ENCODE measurements around the gene TFEB. TPM values are rescaled to one million over a fixed set of nuclear protein-coding genes. Genes with fewer than 3 reads are reported as not detected.
A peak's percentile ranks its signal among the peaks of the same experiment; 100 is the strongest.

TFEB gene
- polyA plus RNA-seq, 1 donor (not counting 4 experiments of a cell fraction or from before 2014, with no cell fraction given) = 4.3 TPM

DNA sequence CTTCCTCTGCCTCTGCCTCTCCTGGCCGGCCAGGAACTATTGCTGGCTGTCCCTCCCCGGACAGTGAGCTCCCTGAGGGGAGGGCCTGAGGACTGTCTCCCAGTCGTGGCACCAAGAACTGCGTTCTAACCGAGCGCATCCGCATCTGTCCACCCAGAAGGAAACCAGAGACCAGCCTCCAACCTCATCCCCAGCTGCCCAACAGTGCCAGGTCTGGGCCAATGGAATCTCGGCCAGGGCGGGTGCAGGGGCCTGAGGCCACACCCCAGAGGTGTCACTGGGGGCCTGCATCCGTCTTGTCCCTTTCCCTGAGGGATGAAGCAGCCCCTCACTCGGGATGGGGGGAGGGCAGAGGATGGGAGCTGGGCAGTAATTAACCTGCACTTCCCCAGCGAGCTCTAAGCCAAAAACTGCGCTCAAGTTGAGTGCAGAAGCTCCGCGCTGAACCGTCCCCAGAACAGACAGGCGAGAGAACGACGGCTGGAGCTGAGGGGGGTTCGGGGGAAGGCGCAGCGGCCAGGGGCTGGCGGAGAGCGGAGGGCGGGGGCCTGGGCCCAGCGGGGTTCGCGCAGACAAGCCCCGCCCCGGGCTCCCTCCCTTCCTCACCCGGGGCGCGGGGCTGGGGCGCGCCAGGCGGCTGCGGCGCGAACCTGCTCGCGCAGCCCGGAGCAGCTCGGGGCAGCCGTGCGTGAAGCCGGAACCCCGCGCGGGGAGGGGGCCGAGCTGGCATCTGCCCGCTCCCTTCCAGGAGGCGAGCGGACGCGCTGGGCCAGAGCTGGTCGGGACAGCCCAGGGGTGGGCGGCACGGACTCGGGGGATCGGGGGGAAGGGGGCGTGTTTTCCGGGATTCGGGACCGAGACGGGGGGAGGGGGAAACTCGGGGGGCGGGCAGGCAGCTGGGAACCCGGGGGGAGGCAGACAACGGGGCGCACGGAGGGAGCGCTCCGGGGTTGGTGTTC, 1.4 kb downstream of the TFEB start:
- Histone ChIP-seq H3K4me2 (ENCODE audit: control insufficient read depth, extremely low read depth, insufficient read depth, low read depth, low read length) (peak overlapping the region; percentile 79), H3K4me3 (ENCODE audit: control insufficient read depth in 2 of 3, extremely low read depth in 1 of 3, insufficient read depth in 2 of 3, low read depth in 1 of 3, low read length in 3 of 3) (peak overlapping the region; percentile 57 to 80 (median 69)), H3K9me1 (ENCODE audit: control insufficient read depth, extremely low read depth, insufficient read depth, low read length) (no peaks in the 10 kb centered on the region), H3K27ac (ENCODE audit: control insufficient read depth, insufficient read depth, low read length) (peak overlapping the region; percentile 26), H3K27me3 (ENCODE audit: control insufficient read depth, extremely low read depth, insufficient read depth, low read length) (no peaks in the 10 kb centered on the region), H3K79me2 (ENCODE audit: control insufficient read depth, insufficient read depth, low read length) (no peaks in the 10 kb centered on the region), H2AFZ (ENCODE audit: control insufficient read depth, low read length) (peak overlapping the region; percentile 68), H3K9ac (ENCODE audit: control insufficient read depth, extremely low read depth, insufficient read depth, low read length) (peak overlapping the region; percentile 50), H4K20me1 (ENCODE audit: control insufficient read depth, extremely low read depth, insufficient read depth, low read length) (no peaks in the 10 kb centered on the region), H3K9me3 (ENCODE audit: control insufficient read depth, low read depth, low read length) (no peaks in the 10 kb centered on the region), H3K4me1 (ENCODE audit: control insufficient read depth, extremely low read depth, insufficient read depth, low read length) (peaks cover 35% of the 10 kb centered on the region), H3K36me3 (ENCODE audit: control insufficient read depth in 2 of 2, extremely low read depth in 1 of 2, insufficient read depth in 2 of 2, low read length in 2 of 2) (no peaks in the 10 kb centered on the region)
- dilution Hi-C loops (cut with MboI; ENCODE audit: extremely low pct_ligation_motif_present, low sequenced_read_pairs) = no loop called here
- TF ChIP-seq, protein P1, sequence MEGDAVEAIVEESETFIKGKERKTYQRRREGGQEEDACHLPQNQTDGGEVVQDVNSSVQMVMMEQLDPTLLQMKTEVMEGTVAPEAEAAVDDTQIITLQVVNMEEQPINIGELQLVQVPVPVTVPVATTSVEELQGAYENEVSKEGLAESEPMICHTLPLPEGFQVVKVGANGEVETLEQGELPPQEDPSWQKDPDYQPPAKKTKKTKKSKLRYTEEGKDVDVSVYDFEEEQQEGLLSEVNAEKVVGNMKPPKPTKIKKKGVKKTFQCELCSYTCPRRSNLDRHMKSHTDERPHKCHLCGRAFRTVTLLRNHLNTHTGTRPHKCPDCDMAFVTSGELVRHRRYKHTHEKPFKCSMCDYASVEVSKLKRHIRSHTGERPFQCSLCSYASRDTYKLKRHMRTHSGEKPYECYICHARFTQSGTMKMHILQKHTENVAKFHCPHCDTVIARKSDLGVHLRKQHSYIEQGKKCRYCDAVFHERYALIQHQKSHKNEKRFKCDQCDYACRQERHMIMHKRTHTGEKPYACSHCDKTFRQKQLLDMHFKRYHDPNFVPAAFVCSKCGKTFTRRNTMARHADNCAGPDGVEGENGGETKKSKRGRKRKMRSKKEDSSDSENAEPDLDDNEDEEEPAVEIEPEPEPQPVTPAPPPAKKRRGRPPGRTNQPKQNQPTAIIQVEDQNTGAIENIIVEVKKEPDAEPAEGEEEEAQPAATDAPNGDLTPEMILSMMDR (optimal IDR thresholded peaks at IDR 0.05 in 1 of 3, IDR thresholded peaks at IDR 0.05 in 1 of 3, conservative IDR thresholded peaks at IDR 0.05 in 1 of 3; ENCODE audit: extremely low read depth in 1 of 3, insufficient read depth in 2 of 3, low read length in 3 of 3) = no peak
- TF ChIP-seq EZH2 (IDR thresholded peaks at IDR 0.05; ENCODE audit: low read length) = no peak
- DNase-seq (ENCODE audit: low read depth, low spot score) (no peak), FAIRE-seq (no peak)

DNA sequence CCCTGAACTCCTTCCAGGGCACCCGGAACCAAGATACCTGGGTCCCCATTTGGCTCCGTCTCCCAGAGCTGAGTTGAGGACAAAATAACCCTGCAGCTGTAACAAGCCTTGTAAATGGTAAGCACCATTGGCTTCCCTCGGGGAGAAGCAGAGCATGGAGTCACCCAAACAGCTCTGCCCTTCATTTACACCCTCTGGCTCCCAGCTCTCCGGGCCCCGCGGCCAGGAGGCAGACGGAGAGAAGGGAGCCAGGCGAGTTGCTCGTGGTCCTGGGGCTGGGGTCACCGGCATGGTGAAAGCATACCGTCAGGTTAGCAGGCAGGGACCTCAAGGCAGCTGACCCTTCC, 2.1 kb downstream of the TFEB start:
- dilution Hi-C loops (cut with MboI; ENCODE audit: extremely low pct_ligation_motif_present, low sequenced_read_pairs) = no loop called here
- Histone ChIP-seq H3K9ac (ENCODE audit: control insufficient read depth, extremely low read depth, insufficient read depth, low read length) (peak overlapping the region; percentile 18), H4K20me1 (ENCODE audit: control insufficient read depth, extremely low read depth, insufficient read depth, low read length) (no peaks in the 10 kb centered on the region), H3K4me1 (ENCODE audit: control insufficient read depth, extremely low read depth, insufficient read depth, low read length) (peaks cover 35% of the 10 kb centered on the region), H3K36me3 (ENCODE audit: control insufficient read depth in 2 of 2, extremely low read depth in 1 of 2, insufficient read depth in 2 of 2, low read length in 2 of 2) (no peaks in the 10 kb centered on the region), H3K4me2 (ENCODE audit: control insufficient read depth, extremely low read depth, insufficient read depth, low read depth, low read length) (peak overlapping the region; percentile 79), H3K4me3 (ENCODE audit: control insufficient read depth in 2 of 3, extremely low read depth in 1 of 3, insufficient read depth in 2 of 3, low read depth in 1 of 3, low read length in 3 of 3) (peak overlapping the region in 2 of 3 experiments; percentile 0 to 69), H3K9me1 (ENCODE audit: control insufficient read depth, extremely low read depth, insufficient read depth, low read length) (no peaks in the 10 kb centered on the region), H3K27me3 (ENCODE audit: control insufficient read depth, extremely low read depth, insufficient read depth, low read length) (no peaks in the 10 kb centered on the region), H2AFZ (ENCODE audit: control insufficient read depth, low read length) (no peak overlapping the region), H3K79me2 (ENCODE audit: control insufficient read depth, insufficient read depth, low read length) (no peaks in the 10 kb centered on the region), H3K9me3 (ENCODE audit: control insufficient read depth, low read depth, low read length) (no peaks in the 10 kb centered on the region), H3K27ac (ENCODE audit: control insufficient read depth, insufficient read depth, low read length) (peak overlapping the region; percentile 23)
- TF ChIP-seq, protein P1 (optimal IDR thresholded peaks at IDR 0.05 in 1 of 3, IDR thresholded peaks at IDR 0.05 in 1 of 3, conservative IDR thresholded peaks at IDR 0.05 in 1 of 3; ENCODE audit: extremely low read depth in 1 of 3, insufficient read depth in 2 of 3, low read length in 3 of 3) = no peak
- no peak for FAIRE-seq
- DNase-seq (ENCODE audit: low read depth, low spot score) = no peak
